Loucy (cell line): ENCODE results near the gene SV2B.

Experiments
- EZH2phosphoT487 ChIP-seq: fragments of 200-600 bp; IDR thresholded peaks from 2 replicates; pipeline ENCODE4 v1.6.1; 2018; ENCODE audit warnings: antibody characterized with exemption, mild to moderate bottlenecking, moderate library complexity, borderline replicate concordance
- TF ChIP-seq, protein P1 (sequence below): fragments of 200-600 bp; sonication (generic); conservative IDR thresholded peaks from 2 replicates; pipeline ENCODE4 v1.5.1; 2014; ENCODE audit warnings: mild to moderate bottlenecking, antibody characterized with exemption, low read length

GRCh38 chr15:91126080-91126479, 26.0 kb downstream of the SV2B start:
- TF ChIP-seq, protein P1, sequence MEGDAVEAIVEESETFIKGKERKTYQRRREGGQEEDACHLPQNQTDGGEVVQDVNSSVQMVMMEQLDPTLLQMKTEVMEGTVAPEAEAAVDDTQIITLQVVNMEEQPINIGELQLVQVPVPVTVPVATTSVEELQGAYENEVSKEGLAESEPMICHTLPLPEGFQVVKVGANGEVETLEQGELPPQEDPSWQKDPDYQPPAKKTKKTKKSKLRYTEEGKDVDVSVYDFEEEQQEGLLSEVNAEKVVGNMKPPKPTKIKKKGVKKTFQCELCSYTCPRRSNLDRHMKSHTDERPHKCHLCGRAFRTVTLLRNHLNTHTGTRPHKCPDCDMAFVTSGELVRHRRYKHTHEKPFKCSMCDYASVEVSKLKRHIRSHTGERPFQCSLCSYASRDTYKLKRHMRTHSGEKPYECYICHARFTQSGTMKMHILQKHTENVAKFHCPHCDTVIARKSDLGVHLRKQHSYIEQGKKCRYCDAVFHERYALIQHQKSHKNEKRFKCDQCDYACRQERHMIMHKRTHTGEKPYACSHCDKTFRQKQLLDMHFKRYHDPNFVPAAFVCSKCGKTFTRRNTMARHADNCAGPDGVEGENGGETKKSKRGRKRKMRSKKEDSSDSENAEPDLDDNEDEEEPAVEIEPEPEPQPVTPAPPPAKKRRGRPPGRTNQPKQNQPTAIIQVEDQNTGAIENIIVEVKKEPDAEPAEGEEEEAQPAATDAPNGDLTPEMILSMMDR = no peak
- no peak for TF ChIP-seq EZH2phosphoT487
